K562 (cell line): ENCODE data around the gene LIN28B. TPM values are rescaled to one million over a fixed set of nuclear protein-coding genes. Genes with fewer than 3 reads are reported as not detected.

Experiments used
- AFF1 ChIP-seq, 2 experiments: fragments of 450-650 bp; IDR thresholded peaks; 2 replicates each; pipeline ENCODE4 v1.6.1; 2018; ENCODE audit warnings: mild to moderate bottlenecking in 2 of 2, low read depth in 1 of 2; ENCODE audit not compliant: partially characterized antibody in 2 of 2
- HDAC1 ChIP-seq, 2 experiments: fragments of 450-650 bp; IDR thresholded peaks; 2 replicates each; pipeline ENCODE4 v1.6.1; 2016 to 2017; ENCODE audit warnings: inconsistent platforms in 1 of 2, mild to moderate bottlenecking in 1 of 2, moderate library complexity in 1 of 2
- TBP ChIP-seq: optimal IDR thresholded peaks from 2 replicates; pipeline ENCODE3; 2011; ENCODE audit warnings: low read depth, low read length, improper control_type of control experiment
- TEAD1 ChIP-seq, 2 experiments: fragments of 450-650 bp in 1 of 2; sonication (generic) in 1 of 2; formaldehyde crosslinking; IDR thresholded peaks; 2 replicates each; pipeline versions ENCODE4 v1.4.0 to v1.8.0; 2020 to 2022; ENCODE audit warnings: mild to moderate bottlenecking in 2 of 2, missing genetic modification reagents in 1 of 2
- polyA plus RNA-seq, 8 experiments: library from polyadenylated mRNA; depleted of rRNA in 4 of 8; stranded (reverse) in 5 of 8; unstranded in 3 of 8; fragments of >200 nt; fragmentation: Nextera tagmentation in 2 of 8; fragmentation: Illumina TruSeq in 1 of 8; extraction: Ambion mirVana in 2 of 8; extraction: Trizol in 1 of 8; gene quantifications; 2 replicates each; pipeline versions ENCODE4 v1.2.1 to v1.2.3, GENCODE V29; 2011 to 2014; ENCODE audit warnings: inconsistent platforms in 1 of 8, missing spikeins in 1 of 8
- total RNA-seq, 7 experiments: library from RNA; depleted of rRNA in 6 of 7; stranded (reverse); fragments of >200 nt in 6 of 7; fragmentation: Illumina TruSeq in 2 of 7; extraction: Trizol in 2 of 7; gene quantifications; 2 replicates each; pipeline versions ENCODE4 v1.2.1 to v1.2.3, GENCODE V29; 2011 to 2021; ENCODE audit warnings: low replicate concordance in 1 of 7

LIN28B gene
- total and polyA plus RNA-seq, 9 of the 15 experiments (the other 6 are each of a cell fraction or from before 2014, with no cell fraction given), result 20.9 to 77.3 (median 42.1) TPM

- peak in 1 of 2 experiments; percentile 38 for TF ChIP-seq AFF1 (IDR thresholded peaks at IDR 0.05; ENCODE audit: low read depth in 1 of 2, partially characterized antibody in 2 of 2)
- TF ChIP-seq HDAC1 (IDR thresholded peaks at IDR 0.05), result peak in 1 of 2 experiments; percentile 27; a peak in 1 of 4 replicates
- peak; percentile 57 for TF ChIP-seq TBP
- TF ChIP-seq TEAD1 (CRISPR knock-in tag; IDR thresholded peaks at IDR 0.05), result no peak
Measured at GRCh38 chr6:104956731-104957294, at the start of gene LIN28B (continued).
